ENCODE results near the gene LDLRAD4.

DNA sequence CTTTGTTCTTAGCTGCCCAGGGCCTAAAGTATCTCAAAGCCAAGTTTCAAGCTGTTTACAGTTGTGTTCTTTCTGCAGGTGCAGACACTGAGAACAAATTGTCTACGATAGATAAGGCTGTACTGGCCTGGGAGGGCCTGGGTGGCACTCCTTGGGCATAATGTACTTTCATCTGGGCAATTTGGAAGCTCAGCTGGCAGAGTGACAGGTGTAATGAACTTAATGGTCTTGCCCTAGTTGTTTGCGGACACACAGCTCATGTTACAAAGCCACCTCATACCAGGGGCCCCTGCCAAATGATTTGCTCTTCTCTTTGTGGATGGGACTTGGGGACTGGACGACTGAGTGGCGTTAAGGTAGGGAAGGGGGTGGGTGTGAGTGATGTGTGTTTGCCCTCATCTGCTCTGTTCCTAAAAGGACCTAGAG lies 4.3 kb downstream of the LDLRAD4 start:
- TF ChIP-seq YY1 (IDR thresholded peaks at IDR 0.05; ENCODE audit: low read depth), result no peak
- no peak for TF ChIP-seq ZBTB7A (IDR thresholded peaks at IDR 0.05; ENCODE audit: low read depth)
- TF ChIP-seq REST (IDR thresholded peaks at IDR 0.05; ENCODE audit: low read depth), result no peak
- no peak for TF ChIP-seq EP300 (IDR thresholded peaks at IDR 0.05; ENCODE audit: borderline replicate concordance)
- TF ChIP-seq, protein P1, sequence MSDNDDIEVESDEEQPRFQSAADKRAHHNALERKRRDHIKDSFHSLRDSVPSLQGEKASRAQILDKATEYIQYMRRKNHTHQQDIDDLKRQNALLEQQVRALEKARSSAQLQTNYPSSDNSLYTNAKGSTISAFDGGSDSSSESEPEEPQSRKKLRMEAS (IDR thresholded peaks at IDR 0.05), result no peak
- no peak for TF ChIP-seq TAF1 (IDR thresholded peaks at IDR 0.05; ENCODE audit: low read depth)
- 0 out of 2 replicates have a peak, but pooled peaks have one; percentile 25 for TF ChIP-seq TEAD4 (IDR thresholded peaks at IDR 0.05)
- TF ChIP-seq RAD21 (IDR thresholded peaks at IDR 0.05; ENCODE audit: low read depth), result no peak
